Eye (tissue), 1 donor: ENCODE results near the gene HOXC12.
A peak's percentile ranks its signal among the peaks of the same experiment; 100 is the strongest.

Source experiments
- DNase-seq: peaks from one replicate; pipeline ENCODE4 v3.0.0-alpha.2; 2015

The HOXC12 gene

DNA sequence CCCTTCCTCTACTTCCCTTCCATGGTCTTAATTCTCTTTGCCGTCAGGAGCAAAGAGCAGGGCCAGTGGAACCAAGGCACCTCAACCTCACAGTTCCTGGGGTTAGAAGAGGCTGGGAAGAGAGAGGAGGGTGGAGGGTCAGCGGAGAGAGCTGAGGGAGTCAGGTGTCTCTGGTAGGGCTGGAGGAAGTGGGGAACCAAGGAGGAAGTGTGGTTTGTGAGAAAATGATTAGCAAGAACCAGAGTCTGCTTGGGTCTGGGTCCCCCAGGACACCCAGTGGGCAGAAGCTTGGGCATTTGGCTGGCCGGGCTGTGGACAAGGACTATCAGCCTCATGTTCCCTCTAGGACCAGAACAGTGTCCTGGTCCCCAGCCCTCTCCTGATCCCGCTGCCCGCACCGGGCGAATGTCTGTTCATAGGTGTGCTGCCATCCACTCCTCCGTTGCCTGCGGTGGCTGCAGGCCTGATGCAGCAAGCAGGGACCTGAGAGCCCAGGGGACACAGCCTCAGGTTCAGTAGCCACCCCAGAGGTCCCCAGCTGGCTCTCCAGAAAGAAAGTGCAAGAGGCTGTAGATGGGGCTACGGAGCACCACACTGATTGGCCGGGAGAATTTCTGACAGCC, 2.3 kb downstream of the HOXC12 start:
- no peak for DNase-seq

DNA sequence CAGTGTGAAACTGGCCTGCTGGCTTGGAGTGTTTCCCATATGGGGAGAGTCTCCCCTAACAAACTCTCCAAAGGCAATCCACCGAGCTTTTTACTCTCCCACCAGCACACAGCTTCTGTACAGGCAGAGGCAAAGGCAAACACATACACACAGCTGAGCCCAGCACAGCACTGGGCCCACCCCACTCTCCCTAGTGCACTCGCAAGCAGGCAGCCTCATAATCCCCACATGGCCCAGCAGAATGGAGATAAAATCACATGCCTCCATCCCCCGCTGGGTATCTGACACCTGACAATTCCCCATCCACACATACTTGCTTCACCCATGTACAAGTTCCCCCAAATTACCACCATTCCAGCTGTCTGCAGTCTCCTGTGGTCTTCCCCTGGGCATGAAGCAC, 3.4 kb downstream of the HOXC12 start:
- DNase-seq: no peak

DNA sequence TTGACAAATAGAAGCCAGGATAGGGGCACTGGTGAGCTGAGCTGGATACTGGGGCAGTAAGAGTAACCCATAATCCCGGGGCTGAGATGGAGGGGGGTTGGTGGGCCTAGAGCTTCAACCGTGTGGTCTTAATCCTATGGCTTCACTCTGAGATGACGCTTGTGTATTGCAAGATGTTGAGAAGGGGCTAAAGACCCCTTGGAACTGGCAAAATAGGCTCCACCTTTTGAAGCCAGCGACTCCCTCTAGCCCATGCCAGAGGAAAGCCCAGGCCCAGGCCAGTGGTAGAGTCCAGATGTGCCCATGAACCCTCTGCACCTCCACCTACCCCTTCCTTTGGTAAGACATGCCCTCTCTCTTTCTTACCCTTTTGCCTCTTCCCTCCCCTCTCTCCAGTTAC, 4.6 kb downstream of the HOXC12 start:
- DNase-seq: no peak

DNA sequence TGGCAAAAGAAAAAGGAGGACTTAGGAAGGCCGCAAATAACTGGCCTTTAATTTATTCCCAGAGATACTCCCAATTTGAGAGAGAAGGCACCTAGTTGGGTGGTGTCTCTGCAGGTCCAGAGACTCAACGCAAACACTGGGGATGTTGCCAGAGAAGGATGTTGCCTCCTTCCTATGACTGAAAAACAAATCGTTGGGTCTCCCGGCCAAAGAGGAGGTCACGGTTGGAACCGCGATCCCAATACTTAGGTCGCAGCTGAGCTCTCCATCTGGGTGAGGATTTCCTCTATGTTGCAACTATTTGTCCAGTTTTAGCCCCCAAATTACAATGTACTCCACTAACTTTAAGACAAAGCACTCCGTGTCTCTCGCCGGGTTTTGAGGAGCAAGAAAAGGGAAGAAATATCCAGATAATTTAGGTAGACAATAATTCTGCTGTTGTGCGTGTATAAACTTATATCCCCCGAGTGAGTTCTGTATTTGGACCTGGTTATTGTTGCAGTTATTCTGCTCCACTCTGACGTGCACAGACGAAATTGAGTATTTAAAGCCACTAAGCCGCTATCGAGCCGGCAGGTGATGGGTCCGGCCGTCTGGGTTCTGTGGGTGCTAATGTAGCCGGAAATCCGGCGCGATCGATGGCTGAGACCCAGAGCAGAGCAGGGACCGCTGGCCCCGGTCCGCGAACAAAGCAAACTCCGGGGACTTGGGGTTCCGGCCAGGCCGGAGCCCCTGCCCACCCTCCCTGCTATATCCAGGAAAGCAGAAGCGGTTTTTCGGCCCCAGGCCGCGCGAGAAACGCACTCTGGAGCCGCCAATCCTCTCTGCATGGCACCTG, 5.7 kb downstream of the HOXC12 start:
- DNase-seq: no peak

DNA sequence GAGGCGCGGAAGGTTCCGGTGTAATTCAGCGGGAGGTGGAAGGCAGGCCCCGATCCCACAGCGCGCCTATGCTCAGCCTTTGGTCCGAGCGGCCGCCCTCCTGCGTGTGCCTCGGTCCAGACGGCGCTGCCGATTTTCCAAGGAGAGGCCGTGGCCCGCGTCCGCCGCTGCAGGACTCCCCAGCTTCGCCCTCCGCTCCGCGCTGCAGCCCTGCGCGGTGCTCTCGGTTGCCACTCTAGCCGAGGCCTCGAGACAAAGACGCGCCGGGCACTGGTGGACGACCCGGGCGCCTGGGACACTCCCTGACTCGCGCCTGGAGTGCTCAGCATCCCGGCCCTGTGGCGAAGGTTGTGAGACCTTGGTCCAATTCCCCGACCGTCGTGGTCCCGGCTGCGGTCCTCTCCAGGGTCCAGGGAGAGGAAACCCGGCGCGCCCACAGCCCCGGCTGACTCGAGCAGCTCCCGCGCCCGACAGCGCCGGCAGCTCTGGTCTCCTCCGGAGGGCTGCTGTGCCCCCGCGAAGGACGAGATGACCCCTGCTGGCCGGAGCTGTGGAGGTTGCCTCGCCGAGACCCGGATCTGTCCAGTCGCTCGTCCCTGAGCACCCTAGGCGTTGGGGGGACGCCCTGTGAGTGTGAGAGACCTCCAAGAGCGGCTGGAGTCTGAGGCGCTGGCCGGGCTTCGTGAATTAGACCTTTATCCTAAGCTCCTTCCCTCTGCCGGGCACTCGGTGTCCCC, 6.5 kb downstream of the HOXC12 start:
- no peak for DNase-seq

DNA sequence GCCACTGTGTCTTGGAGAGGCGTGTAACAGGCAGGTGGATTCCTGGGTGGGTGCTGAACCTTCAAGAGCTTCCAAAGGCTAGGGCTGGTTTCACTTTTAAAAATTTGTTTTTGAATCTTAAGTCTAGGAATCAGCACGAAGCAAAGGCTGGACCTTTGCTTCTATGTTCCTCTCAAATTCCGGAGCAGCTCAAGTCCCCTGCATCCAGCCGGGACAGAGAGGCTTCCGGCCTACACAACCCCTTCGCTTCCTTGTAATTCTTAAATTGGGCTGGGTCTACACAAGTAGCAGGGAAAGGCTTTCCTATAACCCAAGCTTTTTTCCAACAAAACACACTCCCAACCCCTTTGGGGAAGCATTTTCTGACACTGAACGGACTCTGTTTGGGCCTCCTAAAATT, 8.3 kb downstream of the HOXC12 start:
- DNase-seq: no peak

DNA sequence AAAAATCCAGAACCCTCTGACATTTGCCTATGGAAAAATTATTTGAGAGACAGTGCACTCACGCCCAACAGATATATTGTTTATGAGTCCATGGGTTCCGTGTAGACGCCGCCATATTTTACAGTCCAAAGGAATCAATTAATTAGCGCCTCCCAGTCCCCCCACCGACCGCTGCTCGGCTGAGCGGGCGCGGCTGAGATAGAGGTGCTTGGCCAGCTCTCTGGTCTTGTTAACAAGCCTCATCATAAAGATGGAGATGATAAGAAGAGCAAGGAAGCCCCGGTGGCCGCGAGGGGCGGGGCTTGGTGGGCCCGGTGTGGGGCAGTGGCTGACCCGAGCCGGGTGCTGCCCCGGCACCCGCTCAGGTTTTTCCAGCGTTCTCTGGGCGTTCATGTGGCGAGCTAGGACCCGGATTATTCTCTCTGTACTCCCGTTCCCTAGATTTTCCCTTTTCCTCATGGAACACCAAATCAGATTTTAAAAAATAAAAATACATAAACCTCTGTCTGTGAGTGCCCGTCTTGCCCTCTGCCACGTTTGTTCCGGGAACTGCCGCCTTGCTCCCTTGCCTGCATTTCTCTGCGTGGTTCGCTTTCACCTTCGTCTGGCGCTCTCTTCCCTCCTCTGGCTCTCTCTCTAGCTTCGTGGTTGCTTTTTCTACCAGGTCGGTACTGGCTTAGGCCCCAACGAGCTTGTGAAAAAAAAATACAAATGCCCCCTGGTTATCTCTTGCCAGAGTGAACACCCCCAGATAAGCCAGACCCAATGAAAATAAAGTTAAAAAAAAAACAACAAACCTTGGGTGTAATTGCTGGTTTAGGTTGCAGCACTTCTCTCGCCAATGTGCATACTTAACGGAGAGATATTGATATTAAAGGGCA, 9.0 kb downstream of the HOXC12 start:
- DNase-seq: no peak

DNA sequence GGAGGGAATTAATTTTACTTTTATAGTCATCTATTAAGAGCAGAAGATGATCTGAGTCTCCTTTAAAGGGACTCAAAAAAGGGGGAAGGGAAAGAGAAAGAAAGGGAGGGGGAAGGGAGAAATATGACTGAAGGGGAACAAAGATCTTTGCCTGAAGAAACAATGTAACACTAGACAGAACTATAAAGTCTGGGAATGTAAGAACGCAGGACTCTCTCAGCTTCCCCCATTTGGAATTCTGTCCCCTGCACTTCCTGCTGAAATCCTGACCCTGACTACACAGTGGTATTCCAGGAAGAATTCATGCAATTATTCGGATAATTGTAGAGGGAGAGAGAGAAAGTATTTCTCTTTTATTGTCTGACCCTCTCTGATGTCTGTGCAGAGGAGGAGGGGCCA, 9.6 kb downstream of the HOXC12 start:
- DNase-seq: no peak

DNA sequence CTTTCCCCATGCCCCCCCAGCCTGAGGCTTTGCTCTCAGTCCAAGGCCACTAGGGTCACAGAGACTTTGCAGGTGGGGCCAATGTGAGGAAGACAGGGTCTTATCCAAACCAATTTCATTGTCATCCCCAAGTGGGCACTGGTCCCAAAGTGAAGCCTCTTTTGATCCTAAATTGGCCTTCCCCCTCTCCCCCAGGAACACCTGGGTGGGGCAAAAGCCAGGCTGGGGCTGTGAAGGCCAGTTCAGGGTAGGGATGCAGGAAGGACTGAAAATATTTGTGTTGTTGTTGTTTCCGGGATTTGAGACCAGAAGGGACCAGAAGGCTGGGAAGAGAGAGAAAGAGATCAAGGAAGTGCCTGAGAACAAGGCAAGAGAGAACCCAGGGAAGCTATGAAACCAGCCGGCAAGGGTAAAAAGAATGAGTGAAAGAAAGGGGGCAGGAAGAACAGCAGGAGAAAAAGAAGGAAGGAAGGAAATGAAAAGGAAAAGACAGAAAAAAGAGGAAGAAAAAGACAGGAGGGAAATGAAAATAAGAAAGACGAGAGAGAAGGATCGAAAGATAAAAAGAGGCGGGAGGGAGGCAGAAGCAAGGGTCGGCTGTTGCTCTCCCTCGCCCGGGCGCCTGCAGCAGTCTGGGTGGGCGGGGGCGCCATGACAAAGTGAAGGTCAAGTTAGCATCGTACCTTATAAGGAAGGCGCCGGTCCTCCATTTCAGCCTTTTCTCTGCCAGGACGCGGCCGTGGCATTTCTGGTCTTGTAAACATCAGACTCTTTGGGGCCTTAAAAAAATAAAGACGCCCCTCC, 10.8 kb downstream of the HOXC12 start:
- peak; percentile 36 for DNase-seq

DNA sequence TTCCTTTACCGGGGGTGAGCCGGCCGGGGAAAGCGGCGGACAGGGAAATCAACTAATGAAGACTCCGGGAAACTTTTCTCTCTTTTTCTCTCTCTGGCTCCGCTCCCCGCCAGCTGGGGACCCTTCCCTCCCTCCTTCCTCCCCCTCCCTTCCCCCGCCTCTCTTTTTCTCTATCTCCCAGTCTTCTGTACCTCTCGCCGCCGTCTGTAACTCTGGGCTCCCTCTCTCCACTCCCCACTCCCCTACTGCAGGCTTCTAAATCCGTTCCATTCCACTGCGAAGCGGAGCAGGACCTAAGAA, 11.3 kb downstream of the HOXC12 start:
- no peak for DNase-seq

DNA sequence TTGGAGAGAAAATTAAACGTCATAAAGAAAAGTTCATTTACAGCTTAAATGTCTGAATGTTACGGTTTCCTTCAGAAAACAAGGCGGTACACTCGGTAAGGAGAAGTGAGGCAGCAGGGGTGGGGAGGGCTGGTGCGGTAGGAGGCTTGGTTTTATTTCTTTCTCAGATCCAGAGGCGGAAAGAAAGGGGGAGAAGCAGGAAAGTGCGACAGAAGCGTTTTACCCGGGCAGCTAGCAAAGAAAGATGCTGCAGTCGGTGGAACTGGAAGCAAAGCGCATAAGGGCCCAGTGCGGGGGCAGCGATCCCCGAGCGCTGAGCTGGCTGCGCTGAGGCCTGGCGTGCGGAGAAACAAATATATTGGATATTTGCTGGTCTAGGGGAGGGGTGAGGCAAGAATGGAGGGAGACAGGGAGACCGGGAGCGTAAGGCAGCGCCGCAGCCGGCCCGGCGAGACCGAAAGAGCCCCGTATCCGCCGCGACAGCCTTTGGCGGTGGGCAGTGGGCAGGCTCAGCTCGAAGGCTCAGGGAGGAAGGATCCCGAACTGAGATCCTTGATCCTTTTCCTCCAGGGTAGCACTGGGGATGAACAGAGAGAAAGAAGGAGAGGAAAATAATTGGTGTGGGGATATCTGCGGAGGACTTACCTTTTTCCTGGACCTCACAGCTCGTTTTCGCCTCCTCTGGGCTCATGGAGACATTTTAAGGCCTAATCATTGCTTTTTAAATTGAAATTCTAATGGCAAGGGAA, 11.9 kb downstream of the HOXC12 start:
- DNase-seq: peak; percentile 57

DNA sequence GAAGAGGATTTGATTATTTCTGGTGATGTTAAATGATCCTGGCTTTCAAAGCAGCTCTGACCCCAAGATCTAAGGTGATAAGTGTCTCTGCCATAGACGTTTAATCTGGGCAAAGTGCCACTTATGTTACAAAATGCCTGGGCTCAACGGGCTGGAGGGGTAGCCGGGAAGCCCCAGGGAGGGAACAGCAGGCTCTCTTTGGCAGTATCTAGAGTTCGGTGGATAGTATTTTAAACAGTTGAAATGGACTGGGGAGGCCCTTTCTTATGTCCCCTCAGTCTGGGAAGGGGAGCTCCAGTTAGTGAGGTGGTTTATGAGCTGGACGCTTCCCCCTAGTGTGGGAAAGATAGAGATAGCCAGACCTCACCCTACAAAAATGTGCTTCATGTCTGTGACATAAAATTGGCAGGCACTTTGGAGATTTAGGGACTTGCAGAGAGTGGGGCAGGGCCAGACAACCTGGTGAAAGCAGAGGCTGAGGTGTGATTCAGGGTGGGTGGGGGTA, 12.8 kb downstream of the HOXC12 start:
- no peak for DNase-seq

DNA sequence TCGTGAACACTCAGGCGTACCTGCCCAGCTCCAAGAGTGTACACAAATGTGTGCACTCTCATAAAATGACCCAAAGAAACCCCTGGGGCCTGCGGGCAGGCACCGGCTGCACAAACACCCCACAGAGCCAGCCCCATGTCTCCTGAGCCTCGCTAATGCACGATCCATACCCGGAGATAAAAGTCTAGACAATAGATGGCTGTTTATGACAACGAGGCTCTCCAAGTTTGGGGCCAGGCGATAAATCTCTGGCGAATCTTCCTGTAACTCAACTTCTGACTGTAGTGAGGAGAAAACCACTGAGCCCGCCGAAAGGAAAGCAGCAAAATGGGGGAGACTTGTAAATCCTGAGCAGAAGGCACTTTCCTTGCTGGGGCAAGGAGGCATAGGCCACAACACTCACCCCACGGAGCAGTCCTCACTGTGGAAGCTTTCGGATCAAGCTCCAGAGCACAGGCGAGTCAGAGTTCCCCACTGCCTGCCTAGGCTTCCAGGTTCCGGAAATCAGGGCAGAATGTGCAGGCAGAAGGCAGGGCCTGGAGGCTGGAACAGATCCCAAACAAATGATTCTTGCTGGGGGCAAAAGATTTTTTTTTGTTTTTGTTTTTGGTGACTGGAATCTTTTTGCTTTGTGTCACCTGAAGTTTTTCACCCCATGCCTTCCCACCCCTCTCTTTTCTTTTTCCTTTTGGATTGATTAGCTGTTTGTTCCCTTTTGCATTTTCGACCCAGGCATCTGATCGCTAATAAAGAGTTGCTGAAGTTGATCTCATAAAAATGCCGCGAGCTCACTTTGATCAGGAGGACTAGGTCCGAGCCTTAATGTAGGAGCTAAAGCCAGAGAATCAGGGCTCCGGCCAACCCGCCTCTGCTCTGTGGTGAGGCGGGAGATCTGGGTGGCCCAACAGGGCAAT, 13.8 kb downstream of the HOXC12 start:
- no peak for DNase-seq

DNA sequence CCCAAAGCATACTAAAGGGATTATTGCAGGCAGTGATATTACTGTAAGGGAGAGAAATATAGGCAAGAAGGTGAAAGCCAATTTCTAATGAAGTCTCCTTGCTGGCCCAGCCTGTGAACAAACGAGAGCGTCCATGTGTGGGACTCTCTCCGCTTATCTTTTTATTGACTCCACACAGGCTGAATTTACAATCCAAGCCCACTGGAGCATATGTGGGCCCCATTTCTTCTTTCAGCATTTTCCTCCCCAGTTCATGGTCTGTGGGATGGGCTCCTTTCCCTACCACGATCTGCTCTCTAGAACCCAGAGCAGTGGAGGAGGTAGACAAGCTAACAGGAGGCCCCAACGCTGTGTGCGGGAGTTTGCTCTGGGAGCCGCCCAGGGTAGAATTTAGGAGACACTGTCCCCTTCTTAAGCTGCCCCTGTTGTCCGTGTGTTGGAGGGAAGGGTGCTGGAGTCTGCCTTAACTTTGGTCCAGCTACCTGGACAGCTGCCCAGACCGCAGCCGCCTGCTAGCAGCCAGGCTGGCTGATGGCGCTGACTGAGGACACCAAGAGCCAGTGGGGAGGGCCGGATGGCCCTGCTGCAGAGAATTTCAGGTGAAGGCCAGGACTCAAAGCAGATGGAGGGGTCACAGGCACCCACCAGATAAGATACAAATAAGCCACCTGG, 15.0 kb downstream of the HOXC12 start:
- no peak for DNase-seq

DNA sequence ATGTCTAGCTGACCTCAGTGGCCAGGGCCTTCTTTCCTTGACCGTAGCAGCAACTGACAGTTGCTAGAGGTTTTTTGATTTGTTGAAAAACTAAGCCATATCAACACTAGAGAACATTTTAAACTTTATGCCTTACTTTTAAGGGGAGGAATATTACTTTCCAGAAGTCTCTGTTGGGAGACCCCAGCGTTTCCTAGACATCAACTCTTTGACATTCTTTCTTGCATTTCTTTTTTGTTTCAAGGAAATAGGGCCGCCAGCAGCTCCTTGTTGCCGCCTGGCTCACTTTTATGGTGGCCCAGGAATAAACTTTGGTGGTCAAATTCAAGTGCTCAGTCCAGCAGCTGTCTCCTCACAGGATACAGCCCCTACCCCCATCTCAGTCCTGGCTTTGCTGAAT, 15.7 kb downstream of the HOXC12 start:
- DNase-seq: no peak

DNA sequence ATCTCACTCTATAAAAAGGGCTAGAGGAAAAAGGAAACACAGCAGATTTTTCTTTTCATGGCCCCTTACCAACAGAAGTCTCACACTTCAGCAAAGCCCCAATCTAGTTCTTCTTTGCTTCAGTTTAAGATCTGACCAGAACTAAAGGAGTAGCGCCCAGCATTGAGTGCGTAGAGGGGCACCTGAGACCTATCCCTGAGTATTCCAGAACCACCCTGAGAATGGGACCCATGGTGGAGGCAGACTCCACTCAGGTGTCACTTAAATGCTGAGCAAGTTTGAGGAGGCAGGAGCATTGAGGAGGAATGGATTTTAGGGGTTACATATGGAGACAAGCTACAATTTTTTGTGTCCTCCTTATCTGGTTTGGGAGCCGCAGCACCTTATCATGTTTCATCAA, 16.4 kb downstream of the HOXC12 start:
- no peak for DNase-seq

DNA sequence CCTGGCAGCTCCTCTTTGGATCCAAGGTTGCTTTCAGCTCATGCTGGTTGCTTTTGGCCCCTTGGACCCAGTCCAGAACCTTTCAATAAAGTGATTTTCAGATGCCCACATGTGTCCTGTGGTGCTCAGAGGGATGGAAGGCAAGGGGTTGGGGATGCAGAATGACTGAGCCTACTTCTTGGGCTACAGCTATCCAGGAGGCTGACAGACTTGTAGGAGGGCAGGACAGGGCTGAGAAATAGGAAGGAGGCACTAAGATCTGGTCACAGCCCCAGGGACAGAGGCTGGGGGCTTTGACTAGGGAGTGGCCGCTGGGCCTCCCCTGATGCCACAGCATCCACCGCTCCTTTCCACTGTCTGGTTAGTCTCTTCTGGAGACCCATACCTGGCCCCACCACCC, 17.0 kb downstream of the HOXC12 start:
- DNase-seq: no peak

DNA sequence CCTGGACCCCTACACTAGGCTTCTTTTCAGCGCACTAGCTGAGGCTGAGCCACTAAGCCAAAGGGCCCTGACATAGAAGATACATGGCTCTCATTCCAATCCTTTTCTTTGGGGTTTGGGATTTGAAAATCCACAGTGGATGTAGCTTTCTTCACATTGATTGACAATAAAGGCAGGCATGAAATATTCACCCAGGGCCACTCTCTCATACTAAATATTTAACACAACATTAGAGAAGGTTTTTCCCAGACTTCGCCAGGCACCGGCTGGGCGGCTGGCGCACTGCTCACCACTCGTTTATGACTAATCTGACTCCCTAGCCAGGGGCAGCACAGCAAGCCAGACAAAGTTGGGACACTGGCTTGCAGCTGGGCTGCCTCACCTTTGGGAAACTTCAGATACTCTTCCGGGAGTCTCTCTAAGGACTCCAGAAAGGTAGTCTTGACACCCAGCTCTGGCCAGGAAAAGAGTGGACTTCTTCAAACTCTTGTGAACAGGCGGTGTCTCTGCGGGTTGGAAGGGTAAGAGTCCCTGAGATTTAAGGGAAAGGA, 17.5 kb downstream of the HOXC12 start:
- DNase-seq: no peak

DNA sequence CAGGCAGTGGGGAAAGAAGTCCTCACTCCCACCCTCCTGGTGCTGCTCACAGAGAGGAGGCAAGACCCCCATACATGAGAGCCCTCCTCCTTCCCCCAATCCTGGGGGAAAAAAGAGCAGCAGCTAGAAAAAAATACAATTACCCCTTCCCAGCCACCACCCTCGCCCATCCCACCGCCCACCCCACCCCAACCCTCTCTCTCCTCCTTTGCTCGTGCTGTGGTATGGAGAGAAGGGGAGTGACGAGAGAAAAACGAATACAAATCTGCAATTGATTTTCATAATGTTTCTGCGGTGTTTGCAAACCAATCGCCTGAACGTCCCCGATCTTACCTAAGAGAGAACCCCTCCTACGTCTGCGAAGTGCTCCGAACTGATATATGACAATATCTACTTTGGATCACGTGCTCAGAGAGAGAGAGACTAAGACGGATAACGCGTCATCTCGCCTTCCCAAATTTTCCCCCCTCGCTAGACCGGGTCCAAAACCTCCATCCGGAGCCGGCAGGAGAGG, 18.1 kb downstream of the HOXC12 start, which contains the start of gene HOXC11:
Gene HOXC11 (plus strand): TSS at position 405 of the 514 bp plus-strand sequence. CDS start 116 bp downstream, outside the sequence.
- DNase-seq: no peak
